ENCODE measurements around the gene STK17B.
"Not testable (repeated sequence)": the region's sequence is repeated elsewhere in the genome, so short reads cannot be mapped to it uniquely, and the experiment has no call there.

STK17B gene

GRCh38 chr2:196105951-196106350, 65.4 kb downstream of the STK17B start:
- DNase-seq, result no peak

- DNase-seq, result no peak
These were observed 67.3 kb downstream of the STK17B start for GRCh38 chr2:196104066-196104465.

- DNase-seq, result no peak
These were observed 67.8 kb downstream of the STK17B start for GRCh38 chr2:196103626-196104025.

DNA sequence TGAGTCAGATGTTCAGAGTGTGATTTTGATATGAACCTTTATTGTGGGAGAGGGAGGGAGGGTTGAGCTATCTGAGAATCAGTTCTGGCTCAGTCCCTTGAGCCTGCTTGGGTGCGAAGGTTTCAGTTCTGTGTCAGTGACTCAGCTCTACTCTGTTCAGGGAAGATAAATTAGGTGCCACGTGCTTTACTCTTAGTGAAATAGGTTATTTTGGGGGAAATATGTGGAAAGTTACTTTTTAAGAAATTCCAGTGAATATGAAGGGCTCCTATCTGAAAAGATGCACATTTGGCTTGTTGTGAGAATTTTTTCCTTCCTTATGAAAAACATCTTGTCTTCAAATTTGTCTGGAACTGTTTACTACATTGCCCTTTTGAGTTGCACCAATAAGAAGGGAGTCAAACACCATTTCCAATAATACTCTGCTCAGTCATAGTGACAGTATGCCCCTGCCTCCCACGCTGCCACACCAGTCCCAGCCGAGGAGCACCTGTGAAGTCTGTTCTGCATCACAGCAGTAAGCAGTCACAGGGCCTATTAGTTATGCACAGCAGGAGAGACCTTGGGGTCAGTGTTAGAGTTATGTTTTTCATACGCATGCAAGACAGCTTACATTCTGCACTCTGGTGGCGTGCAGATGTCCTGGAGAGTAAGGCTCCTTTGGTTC, 69.9 kb downstream of the STK17B start:
- DNase-seq, result no peak

DNA sequence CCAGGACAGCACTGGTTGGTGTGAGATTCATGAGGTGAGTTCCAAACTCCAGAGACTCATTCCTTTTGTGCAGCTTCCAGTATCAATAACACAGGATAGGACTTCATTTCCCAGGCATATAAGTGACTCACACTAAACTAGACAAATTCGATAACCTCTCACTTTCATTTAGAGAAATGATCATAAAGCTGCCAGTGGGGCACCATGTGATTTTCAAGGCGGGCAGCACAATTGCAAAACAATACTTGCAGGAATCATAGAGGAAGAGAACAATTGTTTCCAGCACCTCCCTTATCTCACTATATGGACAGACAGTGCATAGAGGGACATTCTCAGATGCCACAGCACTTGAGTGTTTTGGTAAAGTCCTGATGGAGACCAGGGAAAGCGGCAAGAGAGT, 71.5 kb downstream of the STK17B start:
- no peak for DNase-seq

- DNase-seq, result no peak
These were observed 73.3 kb downstream of the STK17B start for GRCh38 chr2:196097864-196098660.

- DNase-seq, result no peak
These were observed 74.2 kb downstream of the STK17B start for GRCh38 chr2:196096982-196097745.

DNA sequence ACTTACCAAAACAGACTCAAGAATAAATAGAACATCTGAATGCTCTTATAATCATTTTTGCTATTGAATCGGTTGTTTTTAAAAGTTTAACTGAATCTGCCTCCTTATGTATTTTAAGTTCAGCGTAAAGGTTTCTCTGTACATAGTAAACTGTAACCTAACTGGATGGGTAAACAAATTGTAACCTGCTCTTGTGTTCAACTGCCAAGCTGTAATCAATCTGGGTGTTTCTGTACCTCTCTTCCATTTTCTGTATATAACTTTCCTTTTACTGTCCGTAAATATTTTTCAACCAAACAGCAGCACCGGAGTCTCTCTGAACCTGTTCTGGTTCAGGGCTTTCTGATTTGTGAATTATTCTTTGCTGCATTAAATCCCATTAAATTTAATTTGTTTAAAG, 75.1 kb downstream of the STK17B start:
- DNase-seq, result no peak

DNA sequence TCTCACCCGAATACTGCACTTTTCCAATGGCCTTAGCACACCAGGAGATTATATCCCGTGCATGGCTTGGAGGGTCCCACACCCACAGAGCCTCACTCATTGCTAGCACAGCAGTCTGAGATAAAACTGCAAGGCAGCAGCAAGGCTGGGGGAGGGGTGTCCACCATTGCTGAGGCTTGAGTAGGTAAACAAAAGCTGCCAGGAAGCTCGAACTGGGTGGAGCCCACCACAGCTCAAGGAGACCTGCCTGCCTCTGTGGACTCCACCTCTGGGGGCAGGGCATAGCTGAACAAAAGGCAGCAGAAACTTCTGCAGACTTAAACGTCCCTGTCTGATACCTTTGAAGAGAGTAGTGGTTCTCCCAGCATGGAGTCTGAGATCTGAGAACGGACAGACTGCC, 81.9 kb downstream of the STK17B start:
- not testable (repeated sequence) for DNase-seq

GRCh38 chr2:196088203-196088602, 83.2 kb downstream of the STK17B start:
- no peak for DNase-seq

DNA sequence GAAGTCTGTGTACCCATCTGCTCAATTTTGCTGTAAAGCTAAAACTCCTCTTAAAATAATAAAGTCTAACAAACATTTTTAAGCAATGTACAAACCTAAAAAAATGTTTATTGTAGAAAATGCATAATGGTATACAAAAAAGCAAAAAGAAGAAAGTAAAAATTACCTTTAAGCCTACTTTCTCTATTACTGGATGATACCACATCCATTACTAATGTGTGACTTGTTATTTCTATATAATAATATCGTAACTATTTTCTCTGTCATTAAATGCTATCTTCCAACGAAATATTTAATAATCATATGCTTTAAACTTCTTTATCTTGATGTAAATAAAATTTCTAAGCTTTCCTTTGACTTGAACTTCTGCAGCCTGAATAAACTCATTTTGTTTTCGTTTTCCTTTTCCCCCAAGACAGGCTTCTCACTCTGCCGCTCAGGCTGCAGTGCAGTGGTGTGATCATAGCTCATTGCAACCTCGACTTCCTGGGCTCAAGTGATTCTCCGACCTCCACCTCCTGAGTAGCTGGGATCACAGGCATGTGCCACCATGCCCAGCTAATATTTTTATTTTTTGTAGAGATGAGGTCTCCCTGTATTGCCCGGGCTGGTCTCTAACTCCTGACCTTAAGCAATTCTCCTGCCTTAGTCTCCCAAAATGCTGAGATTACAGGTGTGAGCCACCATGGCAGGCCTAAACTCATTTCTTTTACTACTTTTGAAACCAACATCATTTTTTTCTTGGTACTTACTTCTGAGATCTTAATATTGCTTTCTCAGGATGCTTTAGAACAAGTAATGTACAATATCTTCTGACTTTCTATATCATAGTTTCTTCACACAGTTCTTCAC, 84.6 kb downstream of the STK17B start:
- DNase-seq, result no peak

DNA sequence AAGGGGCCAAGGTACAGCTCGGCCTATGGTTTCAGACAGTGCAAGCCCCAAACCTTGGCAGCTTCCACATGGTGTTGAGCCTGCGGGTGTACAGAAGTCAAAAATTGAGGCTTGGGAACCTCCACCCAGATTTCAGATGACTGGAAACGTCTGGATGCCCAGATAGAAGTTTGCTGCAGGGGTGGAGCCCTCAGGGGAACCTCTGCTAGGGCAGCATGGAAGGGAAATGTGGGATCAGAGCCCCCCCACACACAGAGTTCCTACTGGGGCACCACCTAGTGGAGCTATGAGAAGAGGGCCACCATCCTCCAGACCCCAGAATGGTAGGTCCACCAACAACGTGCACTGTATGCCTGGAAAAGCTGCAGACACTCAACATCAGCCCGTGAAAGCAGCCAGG, 87.8 kb downstream of the STK17B start:
- DNase-seq, result no peak
